Dermis microvascular lymphatic vessel endothelial cell (primary cell): Measurements from ENCODE around the gene ROPN1L. TPM values are rescaled to one million over a fixed set of nuclear protein-coding genes. Genes with fewer than 3 reads are reported as not detected.
A peak's percentile ranks its signal among the peaks of the same experiment; 100 is the strongest.
"Not testable (repeated sequence)": the region's sequence is repeated elsewhere in the genome, so short reads cannot be mapped to it uniquely, and the experiment has no call there.

Source experiments
- DNase-seq, 2 donors: peaks; one replicate each; pipeline versions ENCODE4 v3.0.0 to v3.0.0-alpha.2; 2010; ENCODE audit warnings: low read depth in 2 of 2
- total RNA-seq: library from RNA; depleted of rRNA; stranded (reverse); fragments of >200 nt; gene quantifications from 2 replicates; pipeline ENCODE4 v1.2.1, GENCODE V29; 2014

The ROPN1L gene
- 1.6 and 2.2 TPM in 2 replicates for total RNA-seq

DNA sequence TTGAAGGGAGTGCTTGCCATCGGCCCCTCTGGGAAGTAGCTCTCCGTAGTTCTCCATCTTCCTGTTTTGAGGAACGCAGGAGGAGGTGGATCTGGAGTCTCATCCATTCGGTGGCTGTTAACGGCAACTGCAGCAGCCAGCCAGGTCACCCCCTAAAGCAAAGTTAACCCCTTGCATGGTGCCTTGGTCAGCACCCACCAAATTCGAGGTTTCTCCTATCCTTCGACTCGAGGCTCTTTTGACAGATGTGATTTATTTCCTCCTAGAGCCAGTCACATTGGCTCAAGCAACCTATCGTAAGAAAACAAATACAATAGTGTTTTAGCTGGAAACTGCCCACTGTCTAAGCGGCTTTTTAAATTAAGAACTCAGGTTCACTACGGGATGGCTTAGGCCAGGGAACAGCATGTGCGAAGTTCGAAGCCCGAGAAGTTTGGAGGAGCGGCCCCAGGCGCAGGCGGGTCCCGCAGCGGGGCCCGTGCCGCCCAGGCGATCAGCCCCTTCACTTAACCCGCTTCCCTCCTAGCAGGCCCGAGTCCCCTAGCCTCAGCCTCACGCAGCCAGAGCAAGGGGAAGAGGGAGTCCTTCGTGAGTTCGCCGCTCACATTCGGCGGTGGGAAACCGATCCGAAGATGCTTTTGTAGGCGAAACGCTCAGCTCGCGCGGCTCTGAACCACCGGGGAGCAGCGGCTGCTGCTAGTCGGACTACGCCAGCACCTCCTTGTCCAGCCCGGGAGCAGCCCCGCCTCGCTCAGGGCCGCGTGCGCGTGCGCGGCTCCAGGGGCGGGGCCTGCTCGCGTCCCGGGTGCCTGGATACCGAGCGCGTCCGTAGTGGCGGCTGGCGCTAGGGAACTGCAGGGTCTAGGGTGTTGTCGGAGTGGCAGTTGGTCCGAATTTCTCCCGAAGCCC, at the start of gene ROPN1L:
Gene ROPN1L, plus strand, starts transcription at position 797 of the 909 bp plus-strand sequence. CDS start 289 bp downstream, outside the sequence.
- peak; percentile 55 to 88 for DNase-seq

DNA sequence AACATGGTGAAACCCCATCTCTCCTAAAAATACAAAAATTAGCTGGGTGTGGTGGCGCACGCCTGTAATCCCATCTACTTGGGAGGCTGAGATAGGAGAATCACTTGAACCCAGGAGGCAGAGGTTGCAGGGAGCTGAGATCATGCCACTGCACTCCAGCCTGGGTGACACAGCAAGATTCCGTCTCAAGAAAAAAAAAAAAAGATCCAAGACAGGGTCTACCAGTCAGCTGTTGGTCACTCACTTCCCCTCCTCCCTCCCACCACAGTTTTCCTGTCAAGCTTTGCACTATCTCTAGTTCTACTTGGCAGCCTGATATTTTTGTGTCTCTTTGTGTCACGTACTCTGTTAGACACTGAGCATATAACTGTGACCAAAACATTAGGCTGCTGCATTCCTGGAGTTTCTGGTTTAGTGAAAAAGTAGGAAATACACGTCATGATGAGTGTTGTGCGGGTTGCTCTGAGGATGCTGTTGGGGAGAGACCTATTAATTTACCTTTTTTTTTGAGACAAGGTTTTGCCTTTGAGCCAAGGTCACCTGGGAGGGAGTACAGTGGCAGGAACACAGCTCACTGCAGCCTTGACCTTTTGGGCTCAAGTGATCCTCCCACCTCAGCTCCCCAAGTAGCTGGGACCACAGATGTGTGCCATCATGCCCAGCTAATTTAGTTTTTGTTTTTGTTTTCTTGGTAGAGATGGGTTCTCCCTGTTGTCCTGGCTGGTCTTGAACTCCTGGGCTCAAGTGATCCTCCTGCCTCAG, 48.9 kb upstream of the ROPN1L start:
- DNase-seq: not testable (repeated sequence)

DNA sequence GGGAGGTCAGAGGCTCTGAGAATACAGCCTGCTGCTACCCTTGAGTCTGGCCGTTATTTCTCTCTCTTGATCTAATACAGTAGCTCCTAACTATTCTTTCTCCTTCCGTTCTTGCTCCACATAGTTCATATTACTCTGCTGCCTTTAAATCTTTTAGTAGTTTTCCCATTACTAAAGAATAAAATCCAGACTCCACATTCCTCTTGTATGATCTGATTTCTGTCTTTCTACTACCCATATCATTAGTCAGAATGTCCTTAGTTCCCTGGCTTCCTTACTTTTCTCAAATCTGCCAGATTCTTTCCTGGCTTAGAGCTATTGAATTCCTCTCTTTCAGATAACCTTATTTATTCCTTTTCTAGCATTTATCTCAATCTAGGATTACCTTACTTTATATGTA, 48.2 kb upstream of the ROPN1L start:
- DNase-seq: no peak

DNA sequence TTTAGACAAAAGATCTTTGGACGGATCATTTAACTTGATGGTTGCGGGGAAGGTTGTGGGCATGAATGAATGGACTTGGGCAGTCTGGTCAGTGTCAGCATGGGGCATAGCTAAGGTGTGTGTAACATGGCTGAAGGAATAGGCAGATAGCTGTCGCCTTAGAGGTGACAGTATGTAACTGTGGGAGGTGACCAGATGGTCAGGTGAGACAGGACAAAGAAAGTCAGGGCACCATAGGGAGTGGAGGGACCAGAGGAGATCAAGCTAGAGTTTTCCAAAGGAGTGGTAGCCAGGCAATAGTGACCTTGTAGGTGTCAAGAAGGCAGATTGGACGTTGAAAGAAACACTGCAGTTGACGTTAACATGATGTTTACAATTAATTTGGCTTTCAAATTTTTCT, 45.1 kb upstream of the ROPN1L start:
- DNase-seq: no peak

DNA sequence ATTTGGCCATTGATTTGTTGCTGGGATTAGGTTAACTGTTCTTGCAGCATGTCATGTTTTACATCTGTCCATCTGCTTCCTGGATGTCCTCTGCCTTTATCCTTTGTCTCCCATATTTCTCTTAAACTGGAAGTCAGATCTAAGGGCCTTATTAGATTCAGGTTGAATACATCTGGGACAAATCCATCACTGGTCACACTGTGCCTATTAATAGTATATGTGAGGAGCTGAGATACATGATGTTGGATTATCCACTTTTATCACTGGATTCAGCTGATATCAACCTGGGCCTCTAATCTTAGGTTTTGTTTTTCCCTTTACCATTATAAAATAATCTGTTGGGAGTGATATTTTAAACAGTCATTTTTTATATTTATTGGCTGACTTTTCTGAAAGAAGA, 41.8 kb upstream of the ROPN1L start:
- no peak for DNase-seq

DNA sequence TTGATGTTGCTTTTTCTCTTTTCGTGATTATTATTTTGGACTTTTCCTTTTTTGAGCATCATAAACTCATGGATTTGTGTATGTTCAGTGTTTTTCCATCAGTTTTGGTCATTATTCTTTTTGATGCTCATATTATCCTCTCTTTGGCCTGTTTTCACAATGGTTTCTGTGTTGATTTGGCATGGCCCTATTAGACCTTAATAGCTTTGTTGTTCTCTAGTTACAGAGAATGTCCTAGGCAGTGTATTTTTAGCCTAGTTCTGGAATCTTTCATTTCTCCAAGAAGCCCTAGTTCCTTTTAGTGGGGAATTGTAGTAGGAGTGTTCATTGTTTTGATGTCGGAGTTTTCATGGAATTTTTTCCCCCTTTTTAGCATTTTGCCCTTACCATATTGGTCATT, 41.3 kb upstream of the ROPN1L start:
- no peak for DNase-seq

DNA sequence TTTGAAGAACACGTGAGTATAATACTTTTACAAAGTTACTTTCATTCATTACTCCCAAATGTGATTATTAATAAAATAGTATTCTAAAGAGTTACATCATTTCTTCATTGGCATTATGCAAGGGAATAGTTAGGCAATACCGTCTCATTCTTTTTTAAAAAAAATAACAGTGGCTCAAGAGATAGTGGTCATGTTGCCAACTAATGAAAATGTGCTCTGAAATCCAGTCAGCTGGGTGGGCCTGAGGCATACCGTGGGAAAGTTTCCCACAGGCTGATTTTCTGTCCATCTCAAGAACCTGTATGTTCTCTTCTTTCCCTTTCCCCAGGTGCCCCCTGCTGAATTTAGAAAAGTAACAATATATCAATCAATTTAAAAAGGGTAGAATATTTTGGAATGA, 40.8 kb upstream of the ROPN1L start:
- no peak for DNase-seq

DNA sequence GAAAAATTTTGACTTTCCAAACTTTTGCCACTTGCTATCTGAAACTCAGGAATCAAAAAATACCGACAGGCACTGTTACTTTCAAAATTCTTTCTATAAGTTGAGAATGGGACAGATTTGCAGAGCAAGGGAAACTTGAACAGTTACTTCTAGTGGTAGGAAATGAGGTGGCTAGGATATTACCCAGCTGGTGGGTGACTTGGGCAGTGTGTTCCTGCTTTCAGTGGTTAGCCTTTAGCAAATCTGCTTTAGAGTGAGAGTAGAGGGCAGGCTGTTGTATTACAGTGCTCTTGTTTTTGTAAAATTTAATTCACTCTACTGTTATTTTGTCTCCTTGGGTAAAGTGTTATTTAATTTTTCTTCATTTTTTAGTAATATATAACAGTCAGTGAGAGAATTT, 40.2 kb upstream of the ROPN1L start:
- no peak for DNase-seq

DNA sequence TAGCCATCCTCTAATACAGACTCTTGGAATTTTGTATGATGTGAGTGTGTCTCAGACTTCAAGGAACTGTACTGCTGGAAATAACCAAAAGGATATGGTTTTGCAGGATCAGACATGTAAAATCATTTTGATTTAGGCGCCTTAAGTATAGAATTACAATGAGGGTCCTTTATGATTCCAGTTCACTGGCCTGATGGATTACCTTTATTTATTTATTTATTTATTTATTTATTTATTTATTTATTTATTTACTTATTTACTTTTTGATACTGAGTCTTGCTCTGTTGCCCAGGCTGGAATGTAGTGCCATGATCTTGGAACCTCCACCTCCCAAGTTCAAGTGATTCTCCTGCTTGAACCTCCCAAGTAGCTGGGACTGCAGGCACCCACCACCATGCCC, 37.9 kb upstream of the ROPN1L start:
- DNase-seq: no peak

DNA sequence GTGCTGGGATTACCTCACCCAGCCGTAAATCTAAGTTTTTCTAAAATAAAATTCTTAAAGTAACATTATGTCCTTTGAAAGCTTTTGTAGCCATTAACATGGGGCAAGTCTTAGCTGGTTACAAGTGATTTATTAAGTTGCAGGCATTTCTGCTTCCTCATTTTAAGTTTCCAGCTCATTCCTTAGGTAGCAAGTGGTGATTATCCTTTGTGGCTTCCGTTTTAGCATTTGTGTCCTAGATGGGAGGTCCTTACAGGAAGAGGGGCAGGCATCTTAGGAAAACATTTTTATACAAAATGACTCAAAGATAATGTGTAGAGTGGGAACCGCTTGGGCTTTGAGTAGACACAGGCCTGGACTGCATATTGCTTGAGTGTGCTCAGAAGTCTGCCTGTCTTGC, 35.0 kb upstream of the ROPN1L start:
- DNase-seq: no peak

DNA sequence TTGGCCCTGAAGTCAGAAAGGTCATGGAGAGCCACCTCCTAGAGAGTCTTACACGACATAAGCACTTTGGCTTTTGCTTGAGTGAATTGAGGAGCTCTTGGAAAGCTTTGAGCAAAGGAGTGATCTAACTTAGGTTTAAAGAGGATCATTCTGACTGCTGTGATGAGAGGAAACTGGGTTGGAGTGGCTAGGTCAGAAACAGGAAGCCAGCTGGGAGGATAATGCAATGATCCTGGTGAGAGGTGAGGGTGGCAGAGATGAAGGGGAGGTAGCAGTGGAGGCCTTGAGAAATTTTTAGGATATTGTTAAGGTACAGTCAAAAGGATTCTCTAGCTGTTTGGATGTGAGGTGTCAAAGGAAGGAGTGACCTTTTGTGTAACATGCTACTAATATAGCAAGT, 32.2 kb upstream of the ROPN1L start:
- no peak for DNase-seq

DNA sequence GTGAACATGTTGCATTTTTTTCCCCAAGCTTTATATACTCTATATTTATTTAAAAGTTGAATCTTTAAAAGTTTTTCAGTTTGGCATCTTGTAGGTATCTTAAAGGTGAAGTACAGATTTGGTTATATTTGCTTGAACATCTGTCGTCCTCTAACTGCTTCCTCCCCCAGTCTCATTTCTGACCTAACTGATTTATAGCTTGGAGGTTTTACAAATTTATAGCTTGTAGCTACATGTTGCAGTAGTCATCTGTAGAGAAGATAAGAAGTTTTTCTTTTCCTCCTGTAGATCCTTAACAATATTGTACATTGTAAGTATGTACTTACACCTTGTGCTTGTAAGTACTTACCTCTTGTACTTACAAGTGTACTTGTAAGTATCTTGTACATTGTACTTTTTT, 31.0 kb upstream of the ROPN1L start:
- DNase-seq: no peak

DNA sequence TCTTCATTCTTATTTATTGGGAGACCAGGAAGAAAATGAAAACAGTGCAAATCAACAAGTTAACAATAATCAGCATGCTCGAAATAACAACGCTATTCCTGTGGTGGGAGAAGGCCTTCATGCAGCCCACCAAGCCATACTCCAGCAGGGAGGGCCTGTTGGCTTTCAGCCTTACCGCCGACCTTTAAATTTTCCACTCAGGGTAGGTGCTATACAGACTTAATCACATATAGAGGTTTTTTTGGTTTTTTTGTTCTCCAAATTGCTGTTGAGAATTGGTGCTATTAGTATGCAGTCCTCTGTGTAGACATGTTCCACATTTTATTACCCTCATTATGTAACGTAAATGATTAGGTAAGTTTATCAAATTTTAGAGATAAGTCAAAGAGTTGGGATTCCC, 30.3 kb upstream of the ROPN1L start:
- no peak for DNase-seq

DNA sequence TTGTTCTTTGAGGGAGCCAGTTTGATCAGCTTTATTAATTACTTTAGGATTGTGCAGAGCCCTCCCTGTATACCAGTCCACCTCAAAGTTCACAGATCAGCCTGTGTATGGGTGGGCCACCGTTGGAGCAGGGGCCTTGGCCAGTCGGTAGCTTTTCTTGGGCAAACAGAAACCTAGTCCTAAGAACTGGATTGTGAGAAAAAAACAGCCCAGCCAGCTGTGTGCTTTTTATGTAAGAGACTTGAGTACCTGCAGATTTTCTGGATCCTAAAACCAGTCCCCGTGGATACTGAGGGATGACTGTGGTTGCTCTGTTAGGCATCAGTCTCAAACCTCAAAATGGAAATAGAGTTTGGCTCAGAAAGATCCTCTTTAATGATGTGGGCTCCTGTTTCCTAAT, 24.8 kb upstream of the ROPN1L start:
- no peak for DNase-seq

DNA sequence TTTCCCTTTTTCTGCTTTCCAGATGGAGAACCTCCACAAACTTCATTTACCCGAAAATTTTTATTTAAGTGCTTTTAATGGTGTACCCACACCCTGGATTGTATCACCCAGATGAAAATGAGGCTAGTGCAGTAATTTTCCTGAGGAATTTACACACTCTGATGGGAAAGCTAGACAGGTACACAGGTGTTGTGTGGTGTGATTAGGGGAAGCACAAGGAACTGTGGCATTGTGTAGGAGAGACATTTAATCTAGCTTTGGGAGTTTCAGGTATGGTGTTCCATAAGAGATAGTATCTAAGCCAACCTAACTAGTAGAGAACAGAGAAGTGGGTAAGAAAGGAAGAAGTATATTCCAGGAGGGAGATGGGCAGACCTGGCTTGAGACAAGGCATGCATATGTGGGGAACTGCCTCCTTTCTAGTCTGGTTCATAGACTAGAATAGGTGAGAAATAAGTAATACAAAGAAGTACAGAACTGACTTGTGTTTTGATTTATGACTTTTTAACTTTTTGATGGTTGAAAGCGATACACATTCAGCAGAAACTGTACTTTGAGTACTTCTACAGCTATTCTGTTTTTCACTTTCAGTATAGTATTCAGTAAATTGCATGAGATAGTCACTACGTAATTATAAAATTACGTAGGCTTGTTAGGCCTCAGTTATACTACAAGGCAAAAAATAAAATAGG, 22.9 kb upstream of the ROPN1L start:
- no peak for DNase-seq

DNA sequence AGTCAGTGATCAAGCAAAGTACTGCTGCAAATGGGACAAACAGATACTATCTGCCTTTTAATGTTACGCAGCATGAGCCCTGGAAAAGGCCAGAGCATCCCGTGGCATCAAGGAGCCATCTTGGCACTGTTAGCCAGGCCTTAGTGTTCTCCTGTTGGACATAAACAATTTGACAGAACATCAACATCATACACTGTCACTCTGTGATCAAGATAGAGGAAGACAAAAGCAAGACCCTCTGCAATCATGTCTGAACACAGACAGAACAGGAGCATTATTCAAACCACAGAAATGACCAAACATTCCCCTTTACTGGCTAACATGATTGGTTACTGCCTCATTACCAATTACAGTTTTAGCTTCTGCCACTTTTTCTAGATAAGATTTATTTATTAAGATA, 21.2 kb upstream of the ROPN1L start:
- DNase-seq: no peak

DNA sequence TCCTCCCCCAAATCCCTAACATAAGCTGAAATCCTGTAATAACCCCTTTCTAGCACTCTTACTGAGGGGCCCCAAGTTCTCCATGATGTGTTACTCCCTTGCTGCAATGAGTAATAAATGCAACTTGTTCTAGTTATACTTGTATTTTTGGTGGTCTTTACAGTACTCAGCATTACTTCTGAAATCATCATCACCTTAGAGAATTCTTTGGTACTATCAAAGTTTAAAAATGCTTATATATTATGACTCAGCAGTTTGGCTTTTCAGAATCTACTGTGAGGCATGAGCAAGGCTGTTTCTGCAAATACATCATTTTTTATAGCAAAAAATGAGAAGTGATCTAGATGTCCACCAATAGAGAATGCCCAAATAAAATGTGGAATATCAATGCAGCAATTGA, 20.7 kb upstream of the ROPN1L start:
- DNase-seq: no peak

DNA sequence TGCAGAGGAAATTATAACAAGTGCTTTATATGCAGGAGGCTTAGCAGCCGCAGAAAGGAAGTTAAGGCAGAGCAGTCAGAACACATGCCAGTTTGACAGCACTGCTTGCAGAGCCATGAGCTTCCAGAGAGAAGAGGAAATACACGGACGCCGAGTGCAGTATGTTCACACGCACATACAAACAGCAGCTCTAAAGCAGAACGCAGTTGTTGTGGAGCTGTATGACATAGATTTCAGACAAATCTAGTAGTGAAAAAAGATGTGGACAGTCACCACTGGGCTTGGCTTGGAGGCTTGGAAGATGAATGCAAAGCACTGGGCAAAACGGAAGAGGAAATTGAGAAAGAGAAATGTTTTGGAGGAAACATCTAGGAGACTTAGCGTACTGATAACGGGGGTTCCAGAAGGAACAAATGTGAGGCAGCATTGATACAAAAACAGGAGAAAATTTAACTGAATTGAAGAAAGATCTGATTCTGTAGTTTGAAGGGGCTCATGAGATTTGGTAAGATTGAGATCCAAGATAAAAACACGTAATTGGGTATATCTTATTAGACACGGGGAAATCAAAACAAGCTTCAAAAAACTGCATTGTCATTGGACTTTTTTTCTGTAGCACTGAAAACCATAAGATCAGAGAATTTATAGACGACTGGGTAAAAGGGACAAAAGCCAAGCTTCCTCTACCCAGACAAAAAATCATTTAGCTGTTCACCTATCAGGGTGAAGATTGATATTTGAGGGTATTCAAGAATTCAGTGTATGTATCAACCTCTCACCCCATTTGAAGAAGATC, 19.6 kb upstream of the ROPN1L start:
- peak in 1 of 2 donors; percentile 44 for DNase-seq

DNA sequence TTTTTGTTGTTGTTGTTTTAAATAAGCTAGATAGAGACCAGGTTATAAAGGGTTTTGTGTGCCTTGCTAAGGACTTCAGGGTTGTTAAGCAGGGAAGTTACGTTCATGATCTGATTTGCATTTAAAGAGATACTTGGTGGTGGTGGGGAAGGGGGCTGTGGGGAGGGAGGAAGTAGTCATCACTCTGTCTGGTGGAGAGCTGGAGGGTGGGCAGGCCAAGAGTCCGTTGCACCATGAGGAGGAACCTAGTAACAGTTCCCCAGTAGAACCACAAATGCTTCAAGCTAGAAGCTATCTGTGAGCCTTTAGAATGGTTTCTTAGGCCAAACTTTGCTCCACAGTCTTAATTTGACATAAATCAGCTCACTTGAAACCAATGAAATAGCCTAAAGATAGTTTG, 18.7 kb upstream of the ROPN1L start:
- DNase-seq: no peak

DNA sequence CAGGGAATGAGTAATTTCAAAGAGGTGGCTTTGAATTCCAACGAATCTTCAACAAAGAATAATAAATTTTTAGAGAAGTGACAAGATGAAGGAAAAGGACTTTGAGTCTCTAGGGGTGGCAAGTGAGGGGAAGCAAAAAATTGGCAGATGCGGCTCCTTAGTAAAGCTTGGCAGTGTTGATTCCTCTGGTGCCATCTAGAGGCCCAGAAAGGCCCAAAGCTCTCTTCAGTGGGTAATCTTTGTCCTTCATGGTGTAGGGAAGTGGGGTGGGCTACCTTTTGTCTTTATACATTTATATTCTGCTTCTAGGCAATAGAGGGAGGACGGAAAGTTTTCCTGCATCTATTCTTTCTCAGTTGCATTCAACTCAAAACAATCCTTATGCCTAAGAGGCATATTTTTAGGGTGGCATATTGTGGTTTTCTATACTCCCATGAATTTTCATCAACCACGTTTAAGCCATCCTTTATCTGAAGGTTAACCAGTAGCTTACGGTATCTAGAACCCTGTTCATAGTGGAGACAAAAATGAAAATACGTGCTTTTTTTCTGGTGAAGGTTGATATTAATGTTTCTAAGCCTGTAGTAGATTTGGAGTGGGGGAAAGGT, 17.5 kb upstream of the ROPN1L start:
- peak in 1 of 2 donors; percentile 52 for DNase-seq

DNA sequence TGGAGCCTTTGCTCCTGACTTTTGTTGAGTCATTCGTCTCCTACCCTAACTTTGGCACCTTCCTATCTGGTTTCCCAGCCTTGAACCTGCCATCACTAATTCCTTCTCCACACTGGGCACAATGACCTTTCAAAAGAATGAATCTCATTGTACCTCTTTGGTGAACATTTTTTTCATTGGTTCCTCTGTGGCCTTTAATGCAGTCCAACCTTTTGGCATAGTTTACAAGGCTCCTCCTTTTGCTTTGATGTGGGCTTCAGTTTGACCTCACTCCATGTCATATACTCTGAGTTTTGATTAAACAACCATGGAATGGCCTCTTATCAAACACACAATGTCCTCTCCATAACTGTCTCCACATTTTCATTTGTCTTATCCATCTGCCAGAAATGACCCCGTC, 14.5 kb upstream of the ROPN1L start:
- DNase-seq: no peak
